GM12878 (cell line): ENCODE measurements around the gene SLX4IP. TPM values are rescaled to one million over a fixed set of nuclear protein-coding genes. Genes with fewer than 3 reads are reported as not detected.

ENCODE experiments used
- ATAC-seq: fragments of 200-7000 bp; cut with Tn5 transposase; 3 replicates; pipeline ENCODE4 v1.9.1; 2020; ENCODE audit warnings: mild to moderate bottlenecking, moderate library complexity
- BruUV-seq: library from RNA; stranded (reverse); fragments of 400-500 nt; replicated peaks from 2 replicates; lab custom pipeline; 2021; lab: Mats Ljungman, UMichigan
- CTCF ChIA-PET: fragments of 300-600 bp; sonication (Branson Sonifier 250); formaldehyde crosslinking; extraction: SDS; loops from one replicate; lab custom pipeline; 2021; ENCODE audit warnings: inconsistent platforms; lab: Yijun Ruan, JAX
- POLR2A ChIA-PET: fragments of 350-600 bp; formaldehyde crosslinking; extraction: SDS; loops from one replicate; lab custom pipeline; 2021; ENCODE audit warnings: inconsistent platforms; lab: Charles Lee
- RAD21 ChIA-PET: fragments of 300-600 bp; sonication (Branson Sonifier 250); formaldehyde crosslinking; loops from one replicate; lab custom pipeline; 2023; ENCODE audit warnings: antibody characterized with exemption; ENCODE audit not compliant: unreplicated experiment; lab: Charles Lee
- SMC1A ChIA-PET: fragments of 300-600 bp; sonication (Branson Sonifier 250); formaldehyde crosslinking; loops from one replicate; lab custom pipeline; 2023; ENCODE audit not compliant: unreplicated experiment, uncharacterized antibody; lab: Charles Lee
- DNase-seq: peaks from one replicate; pipeline ENCODE4 v3.0.0-alpha.2; 2011; ENCODE audit warnings: low read depth, low spot score
- FAIRE-seq: peaks from 3 replicates; lab custom pipeline; 2011; peaks lifted over from hg19 to GRCh38; lab: Jason Lieb, UNC
- H2AFZ ChIP-seq: 2 replicates; pipeline ENCODE4 v1.6.0; 2011; ENCODE audit warnings: low read depth, low read length, control low read depth; ENCODE audit not compliant: control insufficient read depth
- H3K27ac ChIP-seq: 2 replicates; pipeline ENCODE4 v1.5.1; 2011; ENCODE audit warnings: control low read depth; ENCODE audit not compliant: control insufficient read depth, insufficient read depth
- H3K27me3 ChIP-seq, 2 experiments: replicated peaks in 1 of 2; 2 replicates each; pipeline versions ENCODE4 v1.6.0 to v1.6.1; 2011; ENCODE audit warnings: low read length in 1 of 2; ENCODE audit not compliant: control insufficient read depth in 2 of 2, insufficient read depth in 2 of 2
- H3K36me3 ChIP-seq, 2 experiments: 2 replicates each; pipeline ENCODE4 v1.5.1; 2011; ENCODE audit warnings: low read length in 1 of 2; ENCODE audit not compliant: control insufficient read depth in 2 of 2, insufficient read depth in 2 of 2
- H3K4me1 ChIP-seq: 2 replicates; pipeline ENCODE4 v1.6.1; 2011; ENCODE audit warnings: mild to moderate bottlenecking, low read length, moderate library complexity, mixed read lengths; ENCODE audit not compliant: control insufficient read depth, insufficient read depth
- H3K4me2 ChIP-seq: 2 replicates; pipeline ENCODE4 v1.6.0; 2011; ENCODE audit warnings: control low read depth; ENCODE audit not compliant: control insufficient read depth, insufficient read depth
- H3K4me3 ChIP-seq: fragments of 200-600 bp; sonication (generic); 2 replicates; pipeline ENCODE4 v1.5.1; 2016
- H3K79me2 ChIP-seq: 2 replicates; pipeline ENCODE4 v1.6.0; 2011; ENCODE audit warnings: low read length; ENCODE audit not compliant: control insufficient read depth, insufficient read depth
- H3K9ac ChIP-seq: 2 replicates; pipeline ENCODE4 v1.8.0; 2011; ENCODE audit warnings: low read length, control low read depth, mixed read lengths; ENCODE audit not compliant: control insufficient read depth, insufficient read depth
- H3K9me3 ChIP-seq: replicated peaks from 3 replicates; pipeline ENCODE4 v1.5.1; 2011; ENCODE audit warnings: mild to moderate bottlenecking, low read length; ENCODE audit not compliant: control insufficient read depth, insufficient read depth
- H4K20me1 ChIP-seq: 2 replicates; pipeline ENCODE4 v1.6.0; 2011; ENCODE audit not compliant: control insufficient read depth, insufficient read depth
- ASH2L ChIP-seq: fragments of 300-600, 200-600 bp; sonication (generic); IDR thresholded peaks from 2 replicates; pipeline ENCODE4 v1.6.1; 2017; ENCODE audit warnings: low read depth, mild to moderate bottlenecking, borderline replicate concordance
- E4F1 ChIP-seq: fragments of 450-650 bp; IDR thresholded peaks from 2 replicates; pipeline ENCODE4 v1.6.1; 2018; ENCODE audit warnings: borderline replicate concordance, mild to moderate bottlenecking; ENCODE audit not compliant: partially characterized antibody
- GABPA ChIP-seq: IDR thresholded peaks from 2 replicates; pipeline ENCODE4 v1.6.1; 2014; ENCODE audit warnings: antibody characterized with exemption, low read depth, mild to moderate bottlenecking, inconsistent platforms
- KAT2A ChIP-seq: conservative IDR thresholded peaks from 2 replicates; pipeline ENCODE4 v1.6.1; 2011; ENCODE audit warnings: low read depth, low read length; ENCODE audit not compliant: control insufficient read depth
- NFYB ChIP-seq: IDR thresholded peaks from 2 replicates; pipeline ENCODE4 v1.6.1; 2011; ENCODE audit warnings: low read depth, mild to moderate bottlenecking, low read length, improper control_type of control experiment, moderate library complexity; ENCODE audit not compliant: insufficient read depth
- POLR2A ChIP-seq: IDR thresholded peaks from 2 replicates; pipeline ENCODE4 v1.6.1; 2011; ENCODE audit warnings: low read depth, mild to moderate bottlenecking, low read length
- RELA ChIP-seq: fragments of 450-650 bp; IDR thresholded peaks from 2 replicates; pipeline ENCODE4 v1.8.0; 2014; ENCODE audit warnings: borderline replicate concordance; ENCODE audit not compliant: partially characterized antibody
- REST ChIP-seq: IDR thresholded peaks from 2 replicates; pipeline ENCODE4 v1.6.1; 2012; ENCODE audit warnings: mild to moderate bottlenecking, low read depth, low read length
- SREBF1 ChIP-seq: IDR thresholded peaks from 2 replicates; pipeline ENCODE4 v1.6.1; 2012; ENCODE audit warnings: mild to moderate bottlenecking, low read length
- WGBS: methylation state at CpG from one replicate; pipeline ENCODE4 v1.1.6; 2016; ENCODE audit warnings: low lambda C conversion rate; ENCODE audit not compliant: insufficient replicate concordance, insufficient coverage; ENCODE audit errors: missing lambda C conversion rate; 5-methylcytosine and 5-hydroxymethylcytosine counted together
- in situ Hi-C: fragments of 300-500 bp; cut with MboI; formaldehyde crosslinking; loops from 9 replicates; pipeline ENCODE4 v1.14.3; 2018; ENCODE audit warnings: mixed read lengths
- intact Hi-C: fragments of 100-400 bp; cut with micrococcal nuclease; formaldehyde crosslinking; loops from one replicate; pipeline ENCODE4 v1.14.2; 2022; ENCODE audit not compliant: unreplicated experiment
- polyA plus RNA-seq, 11 experiments: library from polyadenylated mRNA; depleted of rRNA in 4 of 11; unstranded in 6 of 11; stranded (reverse) in 5 of 11; fragments of >200 nt; fragmentation: Nextera tagmentation in 4 of 11; fragmentation: Illumina TruSeq in 1 of 11; extraction: Ambion mirVana in 4 of 11; extraction: Trizol in 1 of 11; gene quantifications; 1 replicate in 1 of 11; 2 replicates in 10 of 11; pipeline versions ENCODE4 v1.2.1 to v1.2.3, GENCODE V29; 2011 to 2016; ENCODE audit warnings: inconsistent platforms in 2 of 11, missing spikeins in 2 of 11, low read depth in 1 of 11
- total RNA-seq, 4 experiments: library from RNA; depleted of rRNA in 3 of 4; stranded (reverse); fragments of >200 nt in 3 of 4; fragmentation: Illumina TruSeq in 1 of 4; extraction: Trizol in 1 of 4; gene quantifications; 2 replicates each; pipeline versions ENCODE4 v1.2.1 to v1.2.3, GENCODE V29; 2013 to 2021
- TF ChIP-seq, protein P1 (sequence below): fragments of 450-650 bp; IDR thresholded peaks from 2 replicates; pipeline ENCODE4 v1.6.1; 2017; ENCODE audit warnings: mild to moderate bottlenecking, low read depth, inconsistent platforms; ENCODE audit not compliant: poor library complexity, severe bottlenecking

The SLX4IP gene
- total and polyA plus RNA-seq, 10 of the 15 experiments (the other 5 are each of a cell fraction or from before 2014, with no cell fraction given) = 2.2 to 11.0 (median 6.3) TPM

GRCh38 chr20:10646006-10646405, 210.9 kb downstream of the SLX4IP start (continued):
- TF ChIP-seq REST (no peak), RELA (no peak), SREBF1 (no peak), GABPA (no peak), ASH2L (no peak), POLR2A (no peak), NFYB (no peak)

DNA sequence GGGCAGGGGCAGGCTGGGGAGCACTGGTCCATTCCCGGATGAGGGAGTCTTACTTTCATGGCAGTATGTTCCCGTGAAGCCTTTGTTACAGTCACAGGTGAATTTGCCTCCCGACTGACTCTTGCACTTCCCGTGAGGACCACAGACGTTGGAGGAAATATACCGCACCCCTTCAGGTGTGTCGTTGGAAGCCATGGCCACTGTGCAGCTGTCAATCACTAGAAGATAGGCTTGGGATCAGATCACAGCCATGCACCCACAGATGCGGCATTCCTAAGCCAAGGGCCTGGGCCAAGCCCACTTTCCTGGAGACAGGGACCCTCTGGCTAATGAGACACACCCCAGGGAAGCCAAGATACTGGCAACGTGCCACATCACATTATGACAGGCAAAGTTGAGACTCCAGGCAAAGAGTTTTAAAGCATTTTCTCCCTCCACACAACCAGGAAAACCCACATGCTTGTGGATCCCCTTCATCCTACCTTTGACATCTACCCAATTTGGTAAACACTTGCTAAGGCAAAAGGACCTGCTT, 211.8 kb downstream of the SLX4IP start:
- H3K36me3 ChIP-seq = peaks cover 9 to 10% of the 10 kb centered on the region in 2 experiments; a peak in 3 of 4 replicates
- no TSS peak for BruUV-seq
- in situ Hi-C loops = no loop called here
- no peaks in the 10 kb centered on the region for H3K9me3 ChIP-seq
- FAIRE-seq (no peak), DNase-seq (no peak)
- WGBS = 77% methylated on average over 9 of the region's 9 CpGs
- H3K4me1 ChIP-seq = peaks cover 14% of the 10 kb centered on the region
- H3K4me2 ChIP-seq = no peak overlapping the region
- SMC1A ChIA-PET = no interaction called here
- no peak overlapping the region for H3K4me3 ChIP-seq
- H3K79me2 ChIP-seq = no peaks in the 10 kb centered on the region
- no peak overlapping the region for H3K27ac ChIP-seq
- no peaks in the 10 kb centered on the region for H4K20me1 ChIP-seq
- H3K27me3 ChIP-seq = no peaks in the 10 kb centered on the region
- H3K9ac ChIP-seq = no peak overlapping the region
- TF ChIP-seq E4F1 (no peak), KAT2A (no peak), REST (no peak)
- TF ChIP-seq, protein P1, sequence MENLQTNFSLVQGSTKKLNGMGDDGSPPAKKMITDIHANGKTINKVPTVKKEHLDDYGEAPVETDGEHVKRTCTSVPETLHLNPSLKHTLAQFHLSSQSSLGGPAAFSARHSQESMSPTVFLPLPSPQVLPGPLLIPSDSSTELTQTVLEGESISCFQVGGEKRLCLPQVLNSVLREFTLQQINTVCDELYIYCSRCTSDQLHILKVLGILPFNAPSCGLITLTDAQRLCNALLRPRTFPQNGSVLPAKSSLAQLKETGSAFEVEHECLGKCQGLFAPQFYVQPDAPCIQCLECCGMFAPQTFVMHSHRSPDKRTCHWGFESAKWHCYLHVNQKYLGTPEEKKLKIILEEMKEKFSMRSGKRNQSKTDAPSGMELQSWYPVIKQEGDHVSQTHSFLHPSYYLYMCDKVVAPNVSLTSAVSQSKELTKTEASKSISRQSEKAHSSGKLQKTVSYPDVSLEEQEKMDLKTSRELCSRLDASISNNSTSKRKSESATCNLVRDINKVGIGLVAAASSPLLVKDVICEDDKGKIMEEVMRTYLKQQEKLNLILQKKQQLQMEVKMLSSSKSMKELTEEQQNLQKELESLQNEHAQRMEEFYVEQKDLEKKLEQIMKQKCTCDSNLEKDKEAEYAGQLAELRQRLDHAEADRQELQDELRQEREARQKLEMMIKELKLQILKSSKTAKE = no peak
- TF ChIP-seq, all 136 proteins: peak for 0
- ChIA-PET CTCF (interaction anchor here (1.3 kb wide), 1 partner anchor 547 kb away, joined by 3 read pairs; no protein-coding TSS in a partner anchor), POLR2A (no interaction called here), RAD21 (no interaction called here)
- intact Hi-C loops = loop anchor here (5.0 to 10.0 kb wide), 2 partner anchors 95 to 672 kb away; no protein-coding TSS in a partner anchor
- ATAC-seq = no peak
- no peak overlapping the region for H2AFZ ChIP-seq
